Measurements from ENCODE around the gene CHRDL2.

Gene CHRDL2

GRCh38 chr11:74719011-74719410, 12.2 kb downstream of the CHRDL2 start:
- DNase-seq (ENCODE audit: low read depth, low spot score): no peak

GRCh38 chr11:74717221-74717969, 13.8 kb downstream of the CHRDL2 start:
- no peak overlapping the region for H3K4me3 ChIP-seq (ENCODE audit: low read length)
- DNase-seq (ENCODE audit: low read depth, low spot score): no peak

More at GRCh38 chr11:74719011-74719410, 12.2 kb downstream of the CHRDL2 start:
- H3K4me3 ChIP-seq (ENCODE audit: low read length): no peak overlapping the region

GRCh38 chr11:74714904-74715303, 16.3 kb downstream of the CHRDL2 start:
- no peak for DNase-seq (ENCODE audit: low read depth, low spot score)
- H3K4me3 ChIP-seq (ENCODE audit: low read length): no peak overlapping the region

- DNase-seq (ENCODE audit: low read depth, low spot score): no peak
- no peak overlapping the region for H3K4me3 ChIP-seq (ENCODE audit: low read length)
Measured at GRCh38 chr11:74713686-74714085, 17.5 kb downstream of the CHRDL2 start.

GRCh38 chr11:74710281-74710938, 20.8 kb downstream of the CHRDL2 start:
- no peak for DNase-seq (ENCODE audit: low read depth, low spot score)
- H3K4me3 ChIP-seq (ENCODE audit: low read length): no peak overlapping the region

- DNase-seq (ENCODE audit: low read depth, low spot score): no peak
Measured at GRCh38 chr11:74709175-74709574, 22.1 kb downstream of the CHRDL2 start.

GRCh38 chr11:74707602-74708510, 23.4 kb downstream of the CHRDL2 start:
- DNase-seq (ENCODE audit: low read depth, low spot score): no peak
- no peak overlapping the region for H3K4me3 ChIP-seq (ENCODE audit: low read length)

More at GRCh38 chr11:74709175-74709574, 22.1 kb downstream of the CHRDL2 start:
- no peak overlapping the region for H3K4me3 ChIP-seq (ENCODE audit: low read length)

- no peak for DNase-seq (ENCODE audit: low read depth, low spot score)
- H3K4me3 ChIP-seq (ENCODE audit: low read length): no peak overlapping the region
Measured at GRCh38 chr11:74707182-74707581, 24.0 kb downstream of the CHRDL2 start.

GRCh38 chr11:74703211-74703610, 28.0 kb downstream of the CHRDL2 start:
- DNase-seq (ENCODE audit: low read depth, low spot score): no peak
- H3K4me3 ChIP-seq (ENCODE audit: low read length): no peak overlapping the region

- DNase-seq (ENCODE audit: low read depth, low spot score): peak; percentile 45
- H3K4me3 ChIP-seq (ENCODE audit: low read length): no peak overlapping the region
Measured at GRCh38 chr11:74702383-74703007, 28.7 kb downstream of the CHRDL2 start.

- H3K4me3 ChIP-seq (ENCODE audit: low read length): no peak overlapping the region
- no peak for DNase-seq (ENCODE audit: low read depth, low spot score)
Measured at GRCh38 chr11:74701351-74701750, 29.9 kb downstream of the CHRDL2 start.

GRCh38 chr11:74699615-74700396, 31.4 kb downstream of the CHRDL2 start:
- DNase-seq (ENCODE audit: low read depth, low spot score): no peak
- no peak overlapping the region for H3K4me3 ChIP-seq (ENCODE audit: low read length)

- DNase-seq (ENCODE audit: low read depth, low spot score): no peak
- no peak overlapping the region for H3K4me3 ChIP-seq (ENCODE audit: low read length)
Measured at GRCh38 chr11:74697722-74698121, 33.5 kb downstream of the CHRDL2 start.

GRCh38 chr11:74696939-74697675, 34.1 kb downstream of the CHRDL2 start:
- no peak for DNase-seq (ENCODE audit: low read depth, low spot score)
- no peak overlapping the region for H3K4me3 ChIP-seq (ENCODE audit: low read length)

- DNase-seq (ENCODE audit: low read depth, low spot score): no peak
- no peak overlapping the region for H3K4me3 ChIP-seq (ENCODE audit: low read length)
Measured at GRCh38 chr11:74696500-74696899, 34.7 kb downstream of the CHRDL2 start.

- H3K4me3 ChIP-seq (ENCODE audit: low read length): no peak overlapping the region
- no peak for DNase-seq (ENCODE audit: low read depth, low spot score)
Measured at GRCh38 chr11:74695705-74696280, 35.4 kb downstream of the CHRDL2 start.

- no peak overlapping the region for H3K4me3 ChIP-seq (ENCODE audit: low read length)
- DNase-seq (ENCODE audit: low read depth, low spot score): no peak
Measured at GRCh38 chr11:74694136-74694930, 36.9 kb downstream of the CHRDL2 start.
